Stimulated activated CD4-positive, alpha-beta T cell treated with anti-CD3 and anti-CD28 coated beads, TNF-alpha, amount 100 ng/mL, for 24 hours (primary cell): Measurements from ENCODE around the gene NR1H4.
"Not testable (repeated sequence)": the region's sequence is repeated elsewhere in the genome, so short reads cannot be mapped to it uniquely, and the experiment has no call there.

Source experiments
- DNase-seq, 3 experiments: peaks; one replicate each; pipeline ENCODE4 v3.0.0-alpha.2; 2020; ENCODE audit warnings: low read depth in 3 of 3

Gene NR1H4

DNA sequence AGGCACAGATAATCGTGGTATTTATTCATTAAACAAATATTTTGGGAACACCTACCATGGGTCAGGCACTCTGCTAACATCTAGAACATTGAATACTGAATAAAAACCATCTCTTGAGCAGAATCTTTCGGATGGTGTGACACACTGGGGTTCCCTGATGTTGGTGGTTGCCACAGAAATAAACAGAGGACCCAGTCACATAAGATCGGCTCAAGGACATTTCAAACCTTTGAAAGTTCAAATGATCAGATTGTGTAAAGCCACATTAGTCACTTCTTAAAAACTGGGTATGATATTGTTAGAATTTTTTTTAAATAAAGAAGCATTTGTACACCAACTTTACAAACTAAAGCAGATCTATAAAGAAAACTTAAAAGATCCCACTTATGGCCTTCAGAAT lies 39.0 kb downstream of the NR1H4 start:
- DNase-seq, result no peak

DNA sequence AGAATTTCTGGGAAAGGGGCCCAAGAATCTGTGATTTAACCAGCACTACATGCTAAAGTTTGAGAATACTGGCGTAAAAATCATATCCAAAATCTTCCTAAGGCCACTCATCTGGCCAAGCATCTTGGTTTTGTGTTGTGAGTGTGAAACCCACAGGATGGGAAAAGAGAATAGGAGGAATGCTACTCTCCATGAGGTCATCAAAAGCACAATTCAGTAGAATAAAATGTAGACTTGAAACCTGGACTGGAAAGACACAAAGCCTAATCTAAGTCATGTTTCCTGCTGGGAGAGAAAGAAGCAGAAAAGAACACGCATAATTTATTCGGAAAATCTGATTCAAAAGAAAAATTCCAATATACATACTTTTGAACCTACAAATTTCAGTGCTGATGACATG lies 42.3 kb downstream of the NR1H4 start:
- no peak for DNase-seq

DNA sequence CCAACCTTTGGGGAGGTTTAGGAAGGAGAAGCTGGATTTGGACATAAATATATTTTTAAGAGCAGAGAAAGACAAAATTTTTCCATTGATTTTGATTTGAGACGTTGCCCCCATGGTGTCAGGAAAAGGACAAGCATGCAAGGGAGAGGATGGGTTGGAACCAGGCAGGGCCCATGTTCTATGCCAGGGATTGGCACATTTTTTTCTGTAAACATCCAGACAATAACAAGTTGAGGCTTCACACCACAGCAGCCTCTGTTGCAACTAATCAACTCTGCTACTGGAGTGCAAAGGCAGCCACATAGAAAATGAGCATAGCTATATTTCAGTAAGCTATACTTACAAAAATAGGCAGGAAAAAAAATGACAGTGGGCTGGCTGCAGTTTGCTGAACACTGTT lies 44.7 kb downstream of the NR1H4 start:
- DNase-seq, result no peak

DNA sequence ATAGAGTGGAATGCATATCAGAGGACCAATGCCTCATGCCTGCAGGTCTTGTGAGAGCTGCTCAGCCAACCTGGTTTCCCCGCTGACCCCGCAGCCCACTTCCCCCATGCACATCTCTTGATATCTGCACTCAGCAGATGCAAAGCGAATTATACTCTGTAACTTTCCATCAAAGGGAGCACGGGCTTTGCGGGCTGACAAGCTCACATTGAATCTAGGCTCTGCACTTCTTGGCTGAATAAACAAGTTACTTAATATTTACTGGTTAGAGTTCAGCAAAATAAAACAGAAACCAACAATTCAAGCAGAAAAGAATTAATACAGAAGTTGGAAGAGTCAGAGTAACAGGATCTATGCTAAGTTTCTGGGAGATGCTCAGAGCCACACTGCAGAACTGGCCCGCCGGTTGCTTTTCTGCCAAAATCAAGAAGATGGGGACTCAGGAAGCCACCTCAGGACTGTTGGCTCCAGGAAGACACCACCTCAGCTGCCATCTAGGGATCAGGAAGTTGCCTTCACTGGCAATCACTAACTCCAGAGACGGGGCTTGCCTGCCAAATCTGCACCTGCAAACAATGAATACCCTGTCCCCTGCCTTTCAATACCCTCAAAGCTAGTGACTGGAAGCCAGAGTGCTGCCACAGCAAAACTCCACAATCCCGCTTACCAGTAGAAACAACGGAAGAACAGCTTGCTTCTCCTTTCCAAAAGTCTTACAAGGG lies 46.5 kb downstream of the NR1H4 start:
- no peak for DNase-seq

DNA sequence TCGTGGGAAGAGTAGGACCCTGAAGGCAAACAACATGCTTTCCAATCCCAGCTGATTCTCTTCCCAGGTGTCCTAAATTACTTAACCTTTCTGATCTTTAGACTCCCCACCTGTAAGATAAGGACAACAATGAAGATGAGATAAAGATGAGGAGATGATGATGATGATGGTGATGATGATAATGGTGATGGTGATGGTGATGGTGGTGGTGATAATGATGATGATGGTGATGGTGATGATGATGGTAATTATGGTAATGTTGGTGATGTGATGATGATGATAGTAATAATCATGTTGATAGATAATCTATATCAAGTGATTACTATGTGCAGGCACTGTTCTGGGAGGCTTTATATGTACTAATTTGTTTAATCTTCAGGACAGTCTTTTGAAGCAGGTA lies 48.3 kb downstream of the NR1H4 start:
- DNase-seq, result no peak

DNA sequence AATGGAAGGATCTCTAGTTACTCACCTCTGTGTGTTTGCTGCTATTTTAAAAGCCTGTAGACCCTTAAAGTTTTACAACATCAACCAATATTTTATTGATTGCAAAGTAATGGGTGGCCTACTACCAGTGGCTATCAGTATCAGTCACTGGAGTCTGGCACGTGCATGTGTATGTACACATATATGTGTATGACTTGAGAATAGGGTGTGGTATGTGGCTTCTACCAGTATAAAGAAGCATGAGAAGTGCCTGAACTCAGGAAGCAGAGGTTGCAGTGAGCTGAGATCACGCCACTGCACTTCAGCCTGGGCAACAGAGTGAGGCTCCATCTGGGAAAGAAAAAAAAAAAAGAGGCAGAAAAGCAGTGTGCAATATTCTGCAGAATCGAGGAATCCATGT lies 54.4 kb downstream of the NR1H4 start:
- DNase-seq, result no peak

DNA sequence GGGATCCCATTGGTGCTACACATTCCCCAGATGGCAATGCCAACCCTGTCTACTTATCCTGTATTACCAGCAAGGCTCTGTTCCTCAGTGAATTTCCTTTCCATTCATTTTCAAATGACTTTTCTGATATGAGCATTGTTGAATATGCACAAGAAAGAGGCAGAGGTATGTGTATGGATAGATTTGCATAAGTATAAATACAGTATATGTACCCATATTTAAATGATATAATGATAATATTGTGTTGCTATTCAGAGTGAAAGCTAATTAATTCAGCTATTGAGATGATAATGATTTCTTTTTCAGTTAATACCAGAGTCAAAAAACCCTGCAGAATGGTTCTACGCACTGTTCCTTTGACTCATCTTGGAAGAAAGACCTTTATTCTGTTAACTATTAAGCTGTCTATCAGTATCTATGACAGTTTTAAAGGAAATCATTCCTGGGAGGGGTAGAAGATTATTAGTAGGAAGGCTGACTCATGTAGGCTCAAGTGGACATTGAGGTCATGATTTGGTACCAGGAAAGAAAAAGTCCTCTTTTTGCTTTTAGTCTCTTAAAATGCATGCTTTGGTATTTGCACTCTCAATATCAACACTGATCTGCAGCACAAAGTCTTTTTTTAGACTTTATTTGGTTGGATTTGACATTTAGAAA lies 54.9 kb downstream of the NR1H4 start:
- no peak for DNase-seq

DNA sequence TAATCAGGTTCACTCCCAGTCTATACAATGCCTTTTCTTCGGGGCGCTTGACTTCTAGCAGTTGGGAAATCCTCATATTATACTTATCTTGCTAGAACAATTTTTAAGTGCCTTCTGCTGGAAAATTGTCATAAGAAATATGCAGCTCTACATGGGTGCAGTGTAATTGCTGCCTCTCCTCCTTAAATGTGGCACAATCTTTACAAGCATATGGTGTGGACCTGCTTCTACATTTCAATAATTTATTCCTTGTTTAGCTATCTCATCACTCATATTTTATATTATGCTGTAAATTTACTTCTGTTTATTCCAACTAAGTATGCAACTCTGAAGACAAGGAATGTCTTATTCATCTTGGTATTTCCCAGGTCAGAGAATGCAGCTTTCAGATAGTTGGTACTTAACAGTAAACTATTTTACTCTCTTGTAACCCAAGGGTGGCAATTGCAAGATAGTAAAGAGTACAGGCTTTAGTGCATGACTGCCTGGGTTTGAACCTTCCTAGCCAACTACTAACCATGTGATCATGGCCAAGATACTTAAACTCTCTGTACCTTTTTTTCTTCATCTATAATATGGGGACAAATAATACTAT lies 56.2 kb downstream of the NR1H4 start:
- no peak for DNase-seq

DNA sequence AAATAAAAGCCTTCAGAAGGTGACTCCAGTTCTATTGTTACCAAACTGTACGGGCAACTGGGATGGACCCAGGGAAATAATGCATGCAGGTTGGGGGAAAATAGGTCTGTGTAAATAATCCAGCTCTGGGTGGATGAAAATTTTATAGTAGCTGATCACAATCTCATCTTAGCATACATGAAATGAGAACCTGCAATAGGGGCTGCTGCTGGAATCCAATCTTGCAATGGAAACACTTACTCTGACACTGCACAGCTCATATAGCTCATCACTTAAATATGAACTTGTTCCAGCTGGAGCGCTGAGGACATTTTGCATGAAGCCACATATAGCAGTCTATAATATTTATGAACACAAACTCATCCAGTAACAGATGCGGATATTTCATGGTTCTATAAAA lies 59.7 kb downstream of the NR1H4 start:
- DNase-seq, result no peak

DNA sequence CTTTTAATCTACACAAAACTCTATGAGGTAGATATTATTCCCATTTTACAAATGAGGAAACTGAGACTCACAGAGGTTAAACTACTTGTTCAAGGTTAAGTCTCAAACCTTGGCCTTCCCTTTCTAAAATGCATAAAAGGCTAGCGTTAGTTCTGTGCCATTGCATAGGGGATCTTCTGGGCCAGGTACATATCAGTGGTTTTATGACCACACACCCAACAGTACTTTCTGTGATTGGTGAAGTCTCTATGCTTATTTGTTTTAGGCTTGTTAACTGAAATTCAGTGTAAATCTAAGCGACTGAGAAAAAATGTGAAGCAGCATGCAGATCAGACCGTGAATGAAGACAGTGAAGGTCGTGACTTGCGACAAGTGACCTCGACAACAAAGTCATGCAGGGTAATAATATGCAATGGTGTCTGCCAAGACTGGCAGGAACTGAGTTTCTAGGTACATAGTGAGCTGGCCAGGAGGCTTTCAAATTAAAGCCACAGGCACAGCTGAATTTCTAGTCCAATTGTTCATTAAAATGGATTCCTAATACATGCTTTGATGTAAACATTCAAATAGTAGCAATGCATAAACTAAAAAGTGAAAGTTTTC lies 61.1 kb downstream of the NR1H4 start:
- no peak for DNase-seq

DNA sequence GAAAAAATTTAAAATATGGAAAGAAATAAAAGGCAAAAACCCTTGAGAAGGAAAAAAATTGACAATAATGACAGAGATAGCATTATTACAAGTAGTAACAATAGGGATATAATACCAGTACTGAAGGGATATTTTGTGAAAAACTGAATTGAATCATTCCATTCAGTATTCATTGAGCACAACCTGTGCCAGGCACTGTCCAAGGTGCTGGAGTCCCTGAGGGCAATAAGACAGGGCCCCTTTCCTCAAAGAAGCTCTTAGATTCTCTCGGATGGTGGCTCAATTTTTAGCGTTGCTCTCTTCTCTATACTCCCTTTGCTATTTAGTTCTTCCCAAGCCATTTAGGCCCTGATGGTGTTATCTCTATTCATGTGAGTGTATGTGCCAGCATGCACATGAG lies 65.5 kb downstream of the NR1H4 start:
- peak in 1 of 3 experiments; percentile 5 for DNase-seq

DNA sequence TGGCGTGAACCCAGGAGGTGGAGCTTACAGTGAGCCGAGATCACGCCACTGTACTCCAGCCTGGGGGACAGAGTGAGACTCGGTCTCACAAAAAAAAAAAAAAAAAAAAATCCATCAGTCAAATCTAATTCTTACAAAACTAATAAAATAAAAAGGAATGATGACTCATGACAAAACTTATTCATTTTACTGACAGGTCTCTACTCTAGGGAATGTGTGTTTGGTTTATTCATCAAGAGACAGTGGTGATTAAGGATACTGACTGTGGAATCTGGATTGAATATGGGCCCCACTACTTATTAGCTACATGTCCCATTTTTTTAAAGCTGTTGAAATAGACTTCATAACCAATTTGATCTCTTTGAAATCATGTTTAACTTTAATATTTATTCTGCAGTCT lies 70.5 kb downstream of the NR1H4 start:
- DNase-seq, result no peak

DNA sequence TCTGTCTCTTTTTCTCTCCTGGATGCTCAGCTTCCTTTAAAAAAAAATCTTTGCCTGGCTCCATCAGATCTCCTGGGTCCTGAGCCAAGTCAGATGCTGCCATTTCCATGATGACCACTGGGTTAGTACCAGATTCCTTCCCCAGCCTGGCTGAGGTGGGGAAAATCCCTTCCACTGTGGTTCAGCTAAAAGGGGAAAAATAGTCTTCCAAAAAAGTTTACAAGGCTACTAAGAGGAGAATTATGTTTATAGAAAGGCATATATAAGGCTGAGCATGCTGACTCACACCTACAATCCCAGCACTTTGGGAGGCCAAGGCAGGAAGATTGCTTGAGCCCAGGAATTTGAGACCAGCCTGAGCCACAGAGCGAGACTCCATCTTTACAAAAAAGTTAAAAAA lies 71.4 kb downstream of the NR1H4 start:
- no peak for DNase-seq

DNA sequence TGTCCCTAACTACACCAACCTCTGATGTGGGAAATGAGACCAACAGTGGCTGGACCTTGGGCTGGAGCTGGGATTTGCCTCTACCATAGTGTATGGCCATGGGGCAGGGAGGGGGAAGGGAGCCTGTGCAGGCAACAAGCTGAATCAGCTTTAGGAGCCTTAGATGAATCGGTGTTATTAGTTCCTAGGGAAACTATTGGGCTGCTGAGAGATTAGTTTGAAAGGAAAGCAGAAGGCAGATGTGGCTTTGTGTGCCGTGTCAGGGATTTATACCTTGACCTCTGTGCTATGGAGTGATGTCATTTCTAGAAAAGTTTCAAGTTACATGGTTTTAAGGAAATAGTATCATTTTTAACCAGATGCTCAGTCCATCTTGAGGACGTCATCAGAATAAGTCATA lies 80.3 kb downstream of the NR1H4 start:
- DNase-seq, result no peak

DNA sequence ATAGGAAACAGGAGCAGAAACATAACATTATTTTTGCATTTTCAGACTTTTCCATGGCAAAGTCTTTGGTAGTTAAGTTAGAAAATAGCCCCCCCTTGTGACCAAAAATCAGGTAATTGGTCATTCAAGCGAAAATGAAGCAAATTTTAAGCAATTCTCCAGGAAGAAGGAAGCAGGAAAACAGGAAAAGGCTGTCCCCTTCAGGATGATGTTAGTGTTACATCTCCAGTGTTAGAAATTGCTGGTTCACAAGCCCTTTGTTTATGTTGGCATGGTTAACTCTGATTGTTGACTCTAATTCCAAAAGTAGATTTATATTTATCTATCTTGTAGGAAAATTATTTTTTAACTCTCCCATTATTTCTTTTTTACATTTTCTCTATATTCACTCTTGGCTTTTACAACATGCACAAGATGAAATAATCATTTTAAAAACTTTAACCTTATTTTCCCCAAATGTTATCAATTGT lies 81.0 kb downstream of the NR1H4 start:
- no peak for DNase-seq

DNA sequence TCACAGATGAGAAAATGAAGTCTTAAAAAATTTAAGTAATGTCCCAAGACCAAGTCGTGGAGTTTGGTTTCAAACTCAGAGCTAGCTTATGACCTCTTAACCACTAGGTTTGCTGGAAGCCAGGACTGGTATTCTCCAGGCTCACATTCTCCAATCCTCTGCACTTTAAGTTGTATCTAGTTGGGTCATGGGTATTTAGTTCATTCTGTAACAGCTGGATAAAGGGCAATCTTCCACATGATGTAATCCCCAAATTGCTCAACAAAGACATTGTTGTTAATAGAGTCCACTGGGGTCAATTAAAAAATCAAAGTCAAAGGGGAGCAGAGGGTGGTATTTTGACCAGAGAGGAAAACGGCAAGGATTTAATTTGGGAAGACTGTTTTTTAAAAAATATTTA lies 82.1 kb downstream of the NR1H4 start:
- no peak for DNase-seq

DNA sequence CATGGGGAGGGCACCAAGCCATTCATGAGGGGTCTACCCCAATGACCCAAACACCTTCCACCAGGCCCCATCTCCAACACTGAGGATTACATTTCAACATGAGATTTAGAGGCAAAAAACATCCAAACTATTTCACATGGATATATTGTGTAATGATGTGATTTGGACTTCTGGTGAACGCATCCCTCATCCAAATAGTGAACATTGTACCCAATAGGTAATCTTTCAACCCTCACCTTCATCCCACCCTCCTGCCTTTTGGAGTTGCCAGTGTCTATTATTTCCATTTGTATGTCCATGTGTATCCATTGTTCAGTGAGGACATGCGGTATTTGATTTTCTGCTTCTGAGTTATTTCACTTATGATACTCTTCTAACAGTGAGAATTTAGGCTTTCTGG lies 83.7 kb downstream of the NR1H4 start:
- DNase-seq, result no peak

DNA sequence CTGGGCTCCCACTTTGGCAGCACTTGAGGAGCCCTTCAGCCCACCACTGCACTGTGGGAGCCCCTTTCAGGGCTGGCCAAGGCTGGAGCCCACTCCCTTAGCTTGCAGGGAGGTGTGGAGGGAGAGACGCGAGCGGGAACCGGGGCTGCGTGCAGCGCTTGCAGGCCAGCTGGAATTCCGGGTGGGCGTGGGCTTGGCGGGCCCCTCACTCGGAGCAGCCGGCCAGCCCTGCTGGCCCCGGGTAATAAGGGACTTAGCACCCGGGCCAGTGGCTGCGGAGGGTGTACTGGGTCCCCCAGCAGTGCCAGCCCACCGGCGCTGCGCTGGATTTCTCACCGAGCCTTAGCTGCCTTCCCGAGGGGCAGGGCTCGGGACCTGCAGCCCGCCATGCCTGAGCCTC lies 85.6 kb downstream of the NR1H4 start:
- not testable (repeated sequence) for DNase-seq

DNA sequence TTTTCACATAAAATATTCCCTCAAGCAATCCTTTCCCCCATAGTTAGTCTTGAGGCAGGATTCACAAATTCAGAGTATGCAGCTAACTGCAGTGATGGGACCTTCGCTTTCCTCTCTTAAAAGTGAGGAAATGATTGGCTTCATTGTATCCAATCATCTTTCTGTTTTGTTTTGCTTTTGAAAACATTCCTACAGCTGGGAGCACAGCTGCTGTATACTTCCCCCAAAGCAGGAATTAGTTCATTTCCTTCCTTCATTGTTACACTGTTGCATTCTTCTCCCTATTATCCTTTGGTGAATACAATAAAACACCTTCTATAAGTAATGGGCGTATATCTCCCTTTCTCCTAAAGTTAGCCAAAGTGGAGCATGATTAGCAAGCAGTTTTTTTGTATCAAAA lies 90.4 kb downstream of the NR1H4 start:
- DNase-seq, result no peak

DNA sequence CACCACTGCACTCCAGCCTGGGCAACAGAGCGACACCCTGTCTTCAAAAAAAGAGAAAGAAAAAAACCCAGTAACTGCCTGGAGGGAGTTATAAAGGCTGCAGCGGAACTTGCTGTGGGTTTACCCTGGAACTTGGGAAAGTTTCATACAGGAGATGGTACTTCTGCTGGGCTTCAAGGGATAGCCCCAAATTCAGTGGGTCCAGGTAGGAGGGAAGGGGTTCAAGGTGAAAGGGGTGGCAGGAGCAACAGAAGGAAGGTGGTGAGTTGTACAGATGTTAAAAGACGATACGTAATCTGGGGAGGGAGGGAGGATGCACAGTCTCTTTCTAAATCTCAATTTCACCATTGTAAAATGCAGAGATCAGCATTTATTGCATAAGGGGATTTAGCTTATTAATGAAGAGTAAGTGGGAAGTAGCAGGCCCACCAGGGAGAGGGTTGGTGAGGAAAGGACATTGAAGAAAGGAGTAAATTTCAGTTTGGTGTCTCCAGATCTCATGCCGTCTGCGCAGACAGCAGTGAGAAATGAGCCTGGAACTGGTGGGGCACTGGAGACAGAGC lies 91.3 kb downstream of the NR1H4 start:
- DNase-seq, result no peak

DNA sequence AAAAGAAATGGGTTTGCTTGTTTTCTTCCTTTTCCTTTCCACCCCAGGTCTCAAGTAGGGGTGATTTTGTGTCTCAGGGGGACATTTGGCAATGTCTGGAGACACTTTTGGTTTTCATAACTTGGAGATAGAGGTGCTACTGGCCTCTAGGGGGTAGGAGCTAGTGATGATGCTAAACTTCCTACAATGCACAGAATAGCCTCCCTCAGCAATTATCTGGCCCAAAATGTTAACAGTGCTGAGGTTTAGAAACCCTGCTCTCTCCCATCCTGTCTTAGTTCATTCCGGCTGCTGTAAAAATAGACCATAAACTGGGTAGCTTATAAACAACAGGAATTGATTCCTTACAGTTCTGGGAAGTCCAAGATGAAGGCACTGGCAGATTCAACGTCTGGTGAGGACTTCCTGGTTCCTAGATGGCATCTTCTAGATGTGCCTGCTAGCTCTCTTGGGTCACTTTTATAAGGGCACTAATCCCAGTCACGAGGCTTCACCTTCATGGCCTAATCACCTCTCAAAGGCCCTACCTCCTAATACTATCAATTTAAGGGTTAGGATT lies 92.4 kb downstream of the NR1H4 start:
- no peak for DNase-seq
